ENCODE data around the gene RNF187.

GRCh38 chr1:228510101-228510802, 23.1 kb downstream of the RNF187 start:
- TF ChIP-seq EZH2 (IDR thresholded peaks at IDR 0.05; ENCODE audit: insufficient read depth, poor library complexity, severe bottlenecking), result no peak
- no peak for TF ChIP-seq EZH2phosphoT487 (IDR thresholded peaks at IDR 0.05; ENCODE audit: insufficient read depth, low read depth)
